ENCODE measurements around the gene CDH6. TPM values are rescaled to one million over a fixed set of nuclear protein-coding genes. Genes with fewer than 3 reads are reported as not detected.
"Not testable (repeated sequence)": the region's sequence is repeated elsewhere in the genome, so short reads cannot be mapped to it uniquely, and the experiment has no call there.

CDH6 gene
- total RNA-seq, 1 donor from 2014 or later, result 24.5 TPM

- ATAC-seq, result no peak
- intact Hi-C loops (cut with DNase I), result no loop called here
- DNase-seq (ENCODE audit: low spot score), result no peak
Observed at GRCh38 chr5:31361234-31361633, 167.7 kb downstream of the CDH6 start.

DNA sequence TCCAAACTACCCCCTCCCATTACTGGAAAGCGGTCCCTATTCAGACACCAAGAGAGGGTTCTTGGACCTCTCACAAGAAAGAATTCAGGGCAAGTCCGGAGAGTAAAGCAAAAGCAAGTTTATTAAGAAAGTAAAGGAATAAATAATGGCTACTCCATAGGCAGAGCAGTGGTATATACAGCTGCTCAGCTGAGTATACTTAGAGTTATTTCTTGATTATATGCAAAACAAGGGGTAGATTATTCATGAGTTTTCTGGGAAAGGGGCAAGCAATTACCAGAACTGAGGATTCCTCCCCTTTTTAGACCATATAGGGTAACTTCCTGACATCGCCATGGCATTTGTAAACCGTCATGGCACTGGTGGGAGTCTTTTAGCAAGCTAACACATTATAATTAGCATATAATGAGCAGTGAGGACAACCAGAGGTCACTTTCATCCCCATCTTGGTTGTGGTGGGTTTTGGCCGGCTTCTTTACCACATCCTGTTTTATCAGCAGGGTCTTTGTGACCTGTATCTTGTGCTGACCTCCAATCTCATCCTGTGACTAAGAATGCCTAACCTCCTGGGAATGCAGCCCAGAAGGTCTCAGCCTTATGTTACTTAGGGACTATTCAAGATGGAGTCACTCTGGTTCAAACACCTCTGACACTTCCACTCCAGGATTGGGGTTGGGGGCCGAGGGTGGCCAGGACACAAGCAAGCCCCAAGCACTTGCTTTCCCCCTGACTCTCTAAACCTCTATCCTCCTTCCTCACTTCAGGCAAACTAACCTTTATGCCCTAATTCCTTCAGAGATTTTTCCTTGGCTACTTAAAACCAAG is 168.4 kb downstream of the CDH6 start:
- intact Hi-C loops (cut with DNase I); ATAC-seq; DNase-seq (ENCODE audit: low spot score): not testable (repeated sequence)

DNA sequence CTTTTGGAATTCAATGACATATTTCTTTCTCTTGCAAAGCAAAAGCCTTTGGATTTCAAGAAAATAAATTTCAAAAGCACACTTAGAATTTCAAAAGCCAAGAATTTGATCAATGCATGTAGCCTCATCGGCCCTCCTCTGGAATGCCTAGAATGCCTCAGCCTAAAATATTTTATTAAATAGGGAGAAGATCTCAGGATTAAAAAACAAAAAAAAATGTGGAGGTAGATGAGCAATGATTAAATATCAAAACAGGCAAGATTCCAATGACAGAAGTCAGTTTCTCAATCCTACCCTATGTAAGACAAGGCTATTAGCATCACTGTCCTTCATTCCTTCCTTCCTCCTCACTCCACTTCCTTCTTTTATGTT is 169.0 kb downstream of the CDH6 start:
- intact Hi-C loops (cut with DNase I), result no loop called here
- DNase-seq (ENCODE audit: low spot score), result no peak
- no peak for ATAC-seq

DNA sequence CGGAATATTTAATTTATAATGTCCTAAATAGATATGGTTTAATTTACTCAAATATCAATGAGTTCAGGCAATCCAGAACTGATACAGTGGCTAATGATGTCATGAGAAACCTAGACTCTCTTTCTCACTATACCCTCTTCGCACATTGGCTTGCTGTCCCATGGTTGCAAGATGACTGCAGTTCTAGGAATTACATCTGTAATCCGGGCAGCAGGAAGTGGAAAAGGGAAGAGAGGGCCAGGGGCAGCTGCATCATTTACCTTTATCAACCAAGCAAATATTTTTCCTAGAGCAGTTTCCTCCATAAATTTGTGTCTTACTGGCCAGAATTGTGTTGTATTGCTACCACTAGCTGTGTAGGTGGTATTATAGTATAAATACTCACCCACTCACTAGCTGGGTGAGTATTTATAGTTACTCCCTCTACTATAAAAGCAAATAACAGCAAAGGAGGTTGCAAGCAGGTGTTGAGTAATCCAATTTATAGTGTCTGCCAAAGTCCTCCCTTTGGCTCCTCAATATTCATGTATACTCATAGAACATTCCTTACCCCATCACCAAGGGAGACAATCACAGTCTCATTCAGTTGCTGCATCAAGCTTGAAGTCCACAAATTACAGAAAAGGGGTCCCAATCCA is 169.6 kb downstream of the CDH6 start:
- no peak for ATAC-seq

GRCh38 chr5:31364881-31365636 is 171.6 kb downstream of the CDH6 start:
- no peak for ATAC-seq

More for the DNA sequence above, 169.6 kb downstream of the CDH6 start:
- intact Hi-C loops (cut with DNase I), result no loop called here
- no peak for DNase-seq (ENCODE audit: low spot score)

GRCh38 chr5:31365776-31366175 is 172.3 kb downstream of the CDH6 start:
- ATAC-seq (no peak), DNase-seq (ENCODE audit: low spot score) (no peak)
- intact Hi-C loops (cut with DNase I), result no loop called here

More at GRCh38 chr5:31364881-31365636, 171.6 kb downstream of the CDH6 start:
- no peak for DNase-seq (ENCODE audit: low spot score)
- intact Hi-C loops (cut with DNase I), result no loop called here

DNA sequence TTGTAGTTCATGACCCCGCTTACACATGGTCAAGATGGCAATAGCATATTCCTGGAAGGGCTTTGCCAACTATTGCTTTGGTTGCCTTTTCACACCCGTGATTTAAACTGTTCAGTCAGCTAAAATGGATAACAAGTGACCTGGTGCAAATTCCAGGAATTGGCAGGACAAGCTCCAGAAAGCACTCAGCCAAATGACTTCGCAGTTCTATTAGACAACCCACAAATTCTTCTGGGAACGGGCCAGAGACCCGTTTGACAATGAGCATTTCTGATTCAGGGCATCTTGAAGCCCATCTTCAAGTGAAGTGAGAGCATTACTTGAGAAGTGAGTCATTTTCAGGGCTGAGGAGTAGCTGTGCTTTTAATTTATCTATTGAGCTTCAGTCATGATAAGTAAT is 173.5 kb downstream of the CDH6 start:
- intact Hi-C loops (cut with DNase I), result no loop called here
- ATAC-seq (no peak), DNase-seq (ENCODE audit: low spot score) (no peak)

DNA sequence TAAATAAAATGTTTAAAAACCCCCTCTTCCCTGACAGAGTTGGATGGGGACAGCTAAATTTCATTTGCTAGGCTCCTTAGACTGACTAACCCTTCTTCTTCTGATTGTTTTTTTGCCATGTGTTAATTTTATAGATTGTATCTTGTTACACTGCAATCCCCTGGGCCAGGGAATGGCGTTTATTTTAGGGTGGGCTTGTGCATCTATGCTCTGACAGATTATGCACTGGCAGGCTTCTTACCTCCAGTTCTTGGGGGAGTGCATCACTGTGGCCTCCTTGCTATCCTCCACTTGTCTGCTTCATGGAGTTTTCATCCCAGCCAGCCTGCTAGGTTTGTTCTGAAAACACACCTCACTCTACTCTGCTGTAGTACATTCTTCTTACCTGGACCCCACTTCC is 178.6 kb downstream of the CDH6 start:
- ATAC-seq, result no peak
- intact Hi-C loops (cut with DNase I), result no loop called here
- no peak for DNase-seq (ENCODE audit: low spot score)

DNA sequence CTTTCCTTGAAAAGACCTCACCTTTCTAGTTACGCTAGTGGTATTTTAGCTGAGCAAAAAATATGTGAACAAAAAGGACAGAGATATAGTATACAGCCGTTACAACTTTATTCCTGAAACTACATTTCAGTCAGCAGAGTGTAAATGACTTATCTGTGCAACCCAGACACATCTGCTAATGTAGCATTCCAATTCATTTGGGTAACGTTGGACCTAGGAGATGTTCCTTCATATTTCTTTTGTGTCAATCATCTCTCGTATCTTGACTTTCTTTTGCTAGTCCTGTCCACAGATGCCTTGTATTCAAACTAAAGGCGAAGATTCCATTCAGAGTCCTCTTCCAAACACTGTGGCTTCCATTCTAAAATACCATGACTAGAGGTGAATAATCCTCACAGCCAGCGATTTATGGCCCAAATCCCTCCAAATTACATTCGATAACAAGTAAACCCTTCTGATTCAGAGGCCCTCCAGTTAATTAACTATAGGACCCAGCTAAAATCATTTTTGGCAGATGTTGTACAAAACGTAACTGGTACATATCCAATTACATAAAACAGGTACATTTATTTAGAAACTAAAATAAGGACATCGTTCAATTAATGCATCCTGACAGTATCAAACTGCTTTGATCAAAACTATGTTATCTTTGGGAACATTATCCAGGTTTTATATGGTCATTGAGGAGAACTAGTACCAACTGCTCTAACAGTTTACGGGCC is 182.7 kb downstream of the CDH6 start:
- intact Hi-C loops (cut with DNase I), result no loop called here
- no peak for DNase-seq (ENCODE audit: low spot score)

DNA sequence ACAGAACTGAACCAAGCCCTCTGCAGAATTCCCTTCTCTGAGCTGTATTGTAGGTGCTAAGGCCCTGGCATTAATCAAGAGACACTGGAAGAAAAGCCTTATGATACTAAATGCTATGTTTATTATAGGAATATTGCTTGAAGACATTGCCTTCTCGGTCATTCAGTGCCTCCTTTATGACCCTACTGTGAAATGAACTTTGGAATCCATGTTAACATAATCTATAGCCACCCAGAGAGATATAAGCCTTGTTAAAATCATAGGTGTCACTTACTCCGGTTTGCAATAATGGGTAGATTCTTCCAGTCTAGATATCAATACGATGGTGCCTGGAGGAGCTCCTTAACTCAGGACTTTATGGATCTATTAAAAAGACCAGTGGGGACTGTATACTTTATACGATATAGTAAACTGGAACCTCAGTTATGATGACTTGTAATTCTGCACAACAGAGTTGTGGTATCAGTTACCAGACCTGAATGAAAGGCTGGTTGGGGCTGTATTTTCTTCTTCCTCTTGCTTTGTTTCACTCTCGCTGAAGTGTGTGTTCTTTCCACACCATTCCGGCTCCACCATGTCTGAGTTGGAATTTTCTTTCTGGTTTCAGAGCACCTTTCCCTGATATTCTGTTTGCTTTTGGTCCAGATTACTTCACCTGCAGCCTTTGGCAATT is 183.9 kb downstream of the CDH6 start:
- no peak for ATAC-seq
- no peak for DNase-seq (ENCODE audit: low spot score)
- intact Hi-C loops (cut with DNase I), result no loop called here

More for the DNA sequence above, 182.7 kb downstream of the CDH6 start:
- ATAC-seq, result no peak

DNA sequence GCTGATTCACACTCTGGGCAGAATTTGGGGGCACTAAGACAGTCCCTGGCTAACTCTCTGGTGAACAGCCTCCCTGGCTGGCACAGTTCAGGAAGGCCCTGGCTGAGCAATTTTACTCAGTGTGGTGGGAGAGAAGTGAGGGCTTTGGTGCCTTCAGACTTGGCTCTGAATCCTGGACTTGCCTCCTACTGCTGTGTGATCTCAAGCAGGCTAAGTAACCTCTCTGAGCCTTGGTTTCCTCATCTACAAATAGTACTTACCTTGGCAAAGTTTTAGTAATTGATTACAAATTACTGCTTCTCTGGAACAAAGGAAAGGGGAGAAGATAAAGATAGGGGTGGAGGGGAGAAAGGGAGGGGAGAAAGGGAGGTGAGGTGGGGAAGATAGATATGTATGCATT is 184.7 kb downstream of the CDH6 start:
- intact Hi-C loops (cut with DNase I), result no loop called here

More for the DNA sequence above, 184.7 kb downstream of the CDH6 start:
- ATAC-seq (no peak), DNase-seq (ENCODE audit: low spot score) (no peak)
